Suprapubic skin (tissue), 4 donors: ENCODE data around the gene PEBP1. TPM values are rescaled to one million over a fixed set of nuclear protein-coding genes. Genes with fewer than 3 reads are reported as not detected.
A peak's percentile ranks its signal among the peaks of the same experiment; 100 is the strongest.
"Not testable (repeated sequence)": the region's sequence is repeated elsewhere in the genome, so short reads cannot be mapped to it uniquely, and the experiment has no call there.

ENCODE experiments used
- DNase-seq, 2 donors: peaks; one replicate each; pipeline ENCODE4 v3.0.0-alpha.2; 2019; ENCODE audit warnings: low spot score in 2 of 2
- H3K27ac ChIP-seq: fragments of 200-600 bp; sonication (generic); one replicate; pipeline ENCODE4 v1.5.1; 2019
- H3K27me3 ChIP-seq: fragments of 200-600 bp; sonication (generic); one replicate; pipeline ENCODE4 v1.5.1; 2019
- H3K36me3 ChIP-seq: fragments of 200-600 bp; sonication (generic); one replicate; pipeline ENCODE4 v1.5.1; 2019
- H3K4me1 ChIP-seq: fragments of 200-600 bp; sonication (generic); one replicate; pipeline ENCODE4 v1.5.1; 2019
- H3K4me3 ChIP-seq: fragments of 200-600 bp; sonication (generic); one replicate; pipeline ENCODE4 v1.5.1; 2019; ENCODE audit warnings: mild to moderate bottlenecking
- H3K9me3 ChIP-seq: fragments of 200-600 bp; sonication (generic); one replicate; pipeline ENCODE4 v1.5.1; 2019
- EP300 ChIP-seq: sonication (generic); formaldehyde crosslinking; IDR thresholded peaks from one replicate; pipeline ENCODE4 v1.6.1; 2017; ENCODE audit warnings: antibody characterized with exemption
- POLR2A ChIP-seq, 2 donors: fragments of 450-650 bp; IDR thresholded peaks; one replicate each; pipeline ENCODE4 v1.6.1; 2017; ENCODE audit warnings: antibody characterized with exemption in 2 of 2, mild to moderate bottlenecking in 2 of 2, moderate library complexity in 2 of 2
- POLR2AphosphoS5 ChIP-seq, 3 donors: sonication (generic); formaldehyde crosslinking; IDR thresholded peaks; one replicate each; pipeline ENCODE4 v1.6.1; 2017; ENCODE audit warnings: antibody characterized with exemption in 3 of 3
- WGBS: methylation state at CpG from one replicate; pipeline ENCODE4 v1.1.5; 2018; 5-methylcytosine and 5-hydroxymethylcytosine counted together
- total RNA-seq, 4 donors: library from RNA; depleted of rRNA; stranded (reverse); fragments of >200 nt; gene quantifications; one replicate each; pipeline ENCODE4 v1.1.0, GENCODE V29; 2016
- TF ChIP-seq, protein P1 (sequence below), 2 donors: fragments of 200-600 bp in 1 of 2; fragments of 450-650 bp in 1 of 2; sonication (generic) in 1 of 2; IDR thresholded peaks; one replicate each; pipeline ENCODE4 v1.5.1; 2016 to 2019; ENCODE audit warnings: antibody characterized with exemption in 2 of 2, mild to moderate bottlenecking in 1 of 2, moderate library complexity in 1 of 2

The PEBP1 gene
- total RNA-seq, 4 donors from 2014 or later: 260 to 443 (median 311) TPM

DNA sequence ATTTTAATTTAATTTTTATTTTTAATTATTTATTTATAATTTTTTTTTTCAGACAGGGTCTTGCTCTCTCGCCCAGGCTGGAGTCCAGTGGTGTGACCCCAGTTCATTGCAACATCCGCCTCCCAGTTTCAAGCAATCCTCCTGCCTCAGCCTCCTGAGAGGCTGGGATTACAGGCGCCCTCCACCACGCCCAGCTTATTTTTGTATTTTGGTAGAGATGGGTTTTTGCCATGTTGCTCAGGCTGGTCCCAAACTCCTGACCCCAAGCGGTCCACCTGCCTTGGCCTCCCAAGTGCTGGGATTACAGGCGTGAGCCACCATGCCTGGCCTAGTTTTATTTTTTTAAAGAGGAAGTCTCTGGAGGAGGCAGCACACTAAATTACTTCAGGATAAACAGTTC is 13.7 kb upstream of the PEBP1 start:
- TF ChIP-seq EP300 (no peak), POLR2A (IDR thresholded peaks at IDR 0.05) (no peak), POLR2AphosphoS5 (IDR thresholded peaks at IDR 0.05) (no peak)
- TF ChIP-seq, protein P1, sequence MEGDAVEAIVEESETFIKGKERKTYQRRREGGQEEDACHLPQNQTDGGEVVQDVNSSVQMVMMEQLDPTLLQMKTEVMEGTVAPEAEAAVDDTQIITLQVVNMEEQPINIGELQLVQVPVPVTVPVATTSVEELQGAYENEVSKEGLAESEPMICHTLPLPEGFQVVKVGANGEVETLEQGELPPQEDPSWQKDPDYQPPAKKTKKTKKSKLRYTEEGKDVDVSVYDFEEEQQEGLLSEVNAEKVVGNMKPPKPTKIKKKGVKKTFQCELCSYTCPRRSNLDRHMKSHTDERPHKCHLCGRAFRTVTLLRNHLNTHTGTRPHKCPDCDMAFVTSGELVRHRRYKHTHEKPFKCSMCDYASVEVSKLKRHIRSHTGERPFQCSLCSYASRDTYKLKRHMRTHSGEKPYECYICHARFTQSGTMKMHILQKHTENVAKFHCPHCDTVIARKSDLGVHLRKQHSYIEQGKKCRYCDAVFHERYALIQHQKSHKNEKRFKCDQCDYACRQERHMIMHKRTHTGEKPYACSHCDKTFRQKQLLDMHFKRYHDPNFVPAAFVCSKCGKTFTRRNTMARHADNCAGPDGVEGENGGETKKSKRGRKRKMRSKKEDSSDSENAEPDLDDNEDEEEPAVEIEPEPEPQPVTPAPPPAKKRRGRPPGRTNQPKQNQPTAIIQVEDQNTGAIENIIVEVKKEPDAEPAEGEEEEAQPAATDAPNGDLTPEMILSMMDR (IDR thresholded peaks at IDR 0.05): no peak
- WGBS: 89% methylated on average over 6 of the region's 6 CpGs

DNA sequence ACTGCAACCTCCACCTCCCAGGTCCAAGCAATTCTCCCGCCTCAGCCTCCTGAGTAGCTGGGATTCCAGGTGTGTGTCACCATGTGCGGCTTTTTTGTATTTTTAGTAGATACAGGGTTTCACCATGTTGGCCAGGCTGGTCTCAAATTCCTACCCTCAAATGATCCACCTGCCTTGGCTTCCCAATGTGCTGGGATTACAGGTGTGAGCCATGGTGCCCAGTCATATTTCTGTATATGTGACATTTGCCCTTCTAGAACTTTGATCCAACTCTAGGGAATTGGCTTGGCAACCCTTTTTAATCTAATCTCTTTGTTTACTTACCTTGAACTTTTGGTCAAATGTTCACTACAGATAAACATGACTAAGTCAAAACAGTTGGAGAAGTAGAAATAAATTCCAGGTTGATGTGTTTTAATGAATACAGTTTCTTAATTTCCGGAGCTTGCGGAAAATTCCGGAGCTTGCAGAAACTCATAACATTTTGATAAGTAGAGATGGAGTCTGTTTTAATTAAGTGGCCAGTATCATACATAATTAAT is 11.5 kb upstream of the PEBP1 start:
- no peak overlapping the region for H3K27ac ChIP-seq
- WGBS: 97% methylated on average over 5 of the region's 5 CpGs
- H3K9me3 ChIP-seq: no peaks in the 10 kb centered on the region

More for the DNA sequence above, 13.7 kb upstream of the PEBP1 start:
- Histone ChIP-seq H3K27me3 (no peaks in the 10 kb centered on the region), H3K4me1 (peaks cover 11% of the 10 kb centered on the region), H3K9me3 (no peaks in the 10 kb centered on the region), H3K36me3 (no peaks in the 10 kb centered on the region), H3K27ac (no peak overlapping the region), H3K4me3 (no peak overlapping the region)
- DNase-seq: no peak

GRCh38 chr12:118125743-118126118 is 10.2 kb upstream of the PEBP1 start:
- TF ChIP-seq, protein P1 (IDR thresholded peaks at IDR 0.05): no peak
- TF ChIP-seq POLR2AphosphoS5 (IDR thresholded peaks at IDR 0.05): no peak
- no peak for TF ChIP-seq POLR2A (IDR thresholded peaks at IDR 0.05)
- no peak for TF ChIP-seq EP300
- Histone ChIP-seq H3K9me3 (no peaks in the 10 kb centered on the region), H3K27ac (no peak overlapping the region), H3K27me3 (no peaks in the 10 kb centered on the region), H3K4me1 (peaks cover 6% of the 10 kb centered on the region), H3K4me3 (no peak overlapping the region), H3K36me3 (no peaks in the 10 kb centered on the region)
- no peak for DNase-seq
- 89% methylated on average over 4 of the region's 4 CpGs for WGBS

More for the DNA sequence above, 11.5 kb upstream of the PEBP1 start:
- DNase-seq: no peak
- Histone ChIP-seq H3K36me3 (no peaks in the 10 kb centered on the region), H3K4me3 (no peak overlapping the region), H3K27me3 (no peaks in the 10 kb centered on the region), H3K4me1 (peaks cover 11% of the 10 kb centered on the region)
- TF ChIP-seq POLR2A (IDR thresholded peaks at IDR 0.05) (no peak), POLR2AphosphoS5 (IDR thresholded peaks at IDR 0.05) (no peak), EP300 (no peak)
- TF ChIP-seq, protein P1 (IDR thresholded peaks at IDR 0.05): no peak

- TF ChIP-seq POLR2A (IDR thresholded peaks at IDR 0.05) (no peak), EP300 (no peak), POLR2AphosphoS5 (IDR thresholded peaks at IDR 0.05) (no peak)
- TF ChIP-seq, protein P1 (IDR thresholded peaks at IDR 0.05): no peak
Observed at GRCh38 chr12:118126119-118126757, 9.7 kb upstream of the PEBP1 start.

DNA sequence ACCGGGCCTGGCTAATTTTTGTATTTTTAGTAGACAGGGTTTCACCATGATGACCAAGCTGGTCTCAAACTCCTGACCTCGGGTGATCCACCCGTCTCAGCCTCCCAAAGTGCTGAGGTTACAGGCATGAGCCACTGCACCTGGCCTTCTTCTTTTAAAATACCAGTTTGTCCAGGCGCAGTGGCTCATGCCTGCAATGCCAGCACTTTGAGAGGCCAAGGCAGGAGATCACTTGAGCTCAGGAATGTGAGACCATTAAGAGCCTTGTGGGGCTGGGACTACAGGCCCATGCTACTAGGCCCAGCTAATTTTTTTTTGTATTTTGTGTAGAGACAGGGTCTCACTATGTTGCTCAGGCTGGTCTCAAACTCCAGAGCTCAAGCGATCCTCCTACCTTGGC is 8.1 kb upstream of the PEBP1 start:
- 96% methylated on average over 5 of the region's 5 CpGs for WGBS
- TF ChIP-seq POLR2A (IDR thresholded peaks at IDR 0.05) (no peak), POLR2AphosphoS5 (IDR thresholded peaks at IDR 0.05) (no peak), EP300 (no peak)
- TF ChIP-seq, protein P1 (IDR thresholded peaks at IDR 0.05): no peak
- Histone ChIP-seq H3K4me3 (no peak overlapping the region), H3K36me3 (no peaks in the 10 kb centered on the region), H3K9me3 (no peaks in the 10 kb centered on the region), H3K4me1 (peaks cover 4% of the 10 kb centered on the region), H3K27ac (no peak overlapping the region), H3K27me3 (no peaks in the 10 kb centered on the region)
- no peak for DNase-seq

More at GRCh38 chr12:118126119-118126757, 9.7 kb upstream of the PEBP1 start:
- H3K27ac ChIP-seq: peak overlapping the region; percentile 37
- no peak for DNase-seq
- peaks cover 1% of the 10 kb centered on the region for H3K4me1 ChIP-seq
- no peaks in the 10 kb centered on the region for H3K9me3 ChIP-seq
- no peaks in the 10 kb centered on the region for H3K27me3 ChIP-seq
- WGBS: 87% methylated on average over 13 of the region's 13 CpGs
- H3K4me3 ChIP-seq: no peak overlapping the region
- H3K36me3 ChIP-seq: no peaks in the 10 kb centered on the region

- not testable (repeated sequence) for H3K4me1 ChIP-seq, H3K4me3 ChIP-seq, H3K36me3 ChIP-seq, H3K27ac ChIP-seq, H3K27me3 ChIP-seq, H3K9me3 ChIP-seq, DNase-seq
- WGBS: 98% methylated on average over 5 of the region's 5 CpGs
Observed at GRCh38 chr12:118129436-118129835, 6.5 kb upstream of the PEBP1 start.
